ENCODE data around the gene PALM2AKAP2. TPM values are rescaled to one million over a fixed set of nuclear protein-coding genes. Genes with fewer than 3 reads are reported as not detected.

PALM2AKAP2 gene
- total and polyA plus RNA-seq, 2 donors from 2014 or later: 0.26 to 10.6 TPM

GRCh38 chr9:109780453-109781033 lies 545 bp downstream of the PALM2AKAP2 start:
- H3K9ac ChIP-seq (ENCODE audit: low read length in 3 of 3): peak overlapping the region; percentile 20 to 59 (median 41)
- peak overlapping the region in 1 of 2 donors; percentile 29 for H3K27ac ChIP-seq (ENCODE audit: low read depth in 2 of 2, low read length in 2 of 2)
- no peaks in the 10 kb centered on the region for H3K4me1 ChIP-seq (ENCODE audit: control insufficient read depth in 2 of 3, insufficient read depth in 2 of 3, low read depth in 1 of 3, low read length in 3 of 3)
- no peaks in the 10 kb centered on the region for H3K9me3 ChIP-seq (ENCODE audit: control insufficient read depth in 2 of 3, insufficient read depth in 1 of 3, low read length in 3 of 3)
- H3K36me3 ChIP-seq (ENCODE audit: control insufficient read depth in 2 of 3, insufficient read depth in 3 of 3, low read length in 3 of 3): no peaks in the 10 kb centered on the region
- H3K27me3 ChIP-seq (ENCODE audit: control insufficient read depth, insufficient read depth, low read length): no peaks in the 10 kb centered on the region
- peak in 4 of 5 donors; percentile 29 to 43 (median 40) for DNase-seq
- intact Hi-C loops (cut with DNase I): no loop called here
- TF ChIP-seq, protein P1, sequence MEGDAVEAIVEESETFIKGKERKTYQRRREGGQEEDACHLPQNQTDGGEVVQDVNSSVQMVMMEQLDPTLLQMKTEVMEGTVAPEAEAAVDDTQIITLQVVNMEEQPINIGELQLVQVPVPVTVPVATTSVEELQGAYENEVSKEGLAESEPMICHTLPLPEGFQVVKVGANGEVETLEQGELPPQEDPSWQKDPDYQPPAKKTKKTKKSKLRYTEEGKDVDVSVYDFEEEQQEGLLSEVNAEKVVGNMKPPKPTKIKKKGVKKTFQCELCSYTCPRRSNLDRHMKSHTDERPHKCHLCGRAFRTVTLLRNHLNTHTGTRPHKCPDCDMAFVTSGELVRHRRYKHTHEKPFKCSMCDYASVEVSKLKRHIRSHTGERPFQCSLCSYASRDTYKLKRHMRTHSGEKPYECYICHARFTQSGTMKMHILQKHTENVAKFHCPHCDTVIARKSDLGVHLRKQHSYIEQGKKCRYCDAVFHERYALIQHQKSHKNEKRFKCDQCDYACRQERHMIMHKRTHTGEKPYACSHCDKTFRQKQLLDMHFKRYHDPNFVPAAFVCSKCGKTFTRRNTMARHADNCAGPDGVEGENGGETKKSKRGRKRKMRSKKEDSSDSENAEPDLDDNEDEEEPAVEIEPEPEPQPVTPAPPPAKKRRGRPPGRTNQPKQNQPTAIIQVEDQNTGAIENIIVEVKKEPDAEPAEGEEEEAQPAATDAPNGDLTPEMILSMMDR (IDR thresholded peaks at IDR 0.05; ENCODE audit: borderline replicate concordance, extremely low read depth, insufficient read depth): no peak
- peak overlapping the region; percentile 43 to 73 (median 70) for H3K4me3 ChIP-seq (ENCODE audit: low read length in 3 of 3)
- no peak for FAIRE-seq

DNA sequence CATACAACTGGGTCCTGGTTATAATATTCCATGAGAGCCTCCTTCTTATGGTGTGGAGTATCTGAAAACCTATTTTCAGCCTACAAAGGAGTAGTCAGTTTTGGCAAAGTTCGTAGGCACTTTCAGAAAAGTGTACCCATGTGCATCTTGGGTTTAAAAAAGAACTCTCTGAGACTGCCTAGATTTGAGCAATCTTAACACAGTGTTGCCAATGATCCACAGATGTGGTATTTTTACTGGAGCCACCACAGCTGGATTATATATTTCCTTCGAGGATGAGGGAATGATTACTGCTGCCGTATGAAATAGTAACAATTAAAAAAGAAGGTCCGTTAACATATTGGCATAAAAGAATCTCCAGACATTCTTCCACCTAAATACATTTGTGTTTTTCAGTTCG lies 1.1 kb downstream of the PALM2AKAP2 start:
- Histone ChIP-seq H3K9ac (ENCODE audit: low read length in 3 of 3) (peak overlapping the region in 1 of 3 donors; percentile 41), H3K27me3 (ENCODE audit: control insufficient read depth, insufficient read depth, low read length) (no peaks in the 10 kb centered on the region), H3K27ac (ENCODE audit: low read depth in 2 of 2, low read length in 2 of 2) (peak overlapping the region in 1 of 2 donors; percentile 29), H3K9me3 (ENCODE audit: control insufficient read depth in 2 of 3, insufficient read depth in 1 of 3, low read length in 3 of 3) (no peaks in the 10 kb centered on the region), H3K36me3 (ENCODE audit: control insufficient read depth in 2 of 3, insufficient read depth in 3 of 3, low read length in 3 of 3) (no peaks in the 10 kb centered on the region), H3K4me1 (ENCODE audit: control insufficient read depth in 2 of 3, insufficient read depth in 2 of 3, low read depth in 1 of 3, low read length in 3 of 3) (no peaks in the 10 kb centered on the region), H3K4me3 (ENCODE audit: low read length in 3 of 3) (peak overlapping the region; percentile 43 to 73 (median 70))
- DNase-seq (no peak), FAIRE-seq (no peak)
- intact Hi-C loops (cut with DNase I): no loop called here
- TF ChIP-seq, protein P1 (IDR thresholded peaks at IDR 0.05; ENCODE audit: borderline replicate concordance, extremely low read depth, insufficient read depth): no peak

DNA sequence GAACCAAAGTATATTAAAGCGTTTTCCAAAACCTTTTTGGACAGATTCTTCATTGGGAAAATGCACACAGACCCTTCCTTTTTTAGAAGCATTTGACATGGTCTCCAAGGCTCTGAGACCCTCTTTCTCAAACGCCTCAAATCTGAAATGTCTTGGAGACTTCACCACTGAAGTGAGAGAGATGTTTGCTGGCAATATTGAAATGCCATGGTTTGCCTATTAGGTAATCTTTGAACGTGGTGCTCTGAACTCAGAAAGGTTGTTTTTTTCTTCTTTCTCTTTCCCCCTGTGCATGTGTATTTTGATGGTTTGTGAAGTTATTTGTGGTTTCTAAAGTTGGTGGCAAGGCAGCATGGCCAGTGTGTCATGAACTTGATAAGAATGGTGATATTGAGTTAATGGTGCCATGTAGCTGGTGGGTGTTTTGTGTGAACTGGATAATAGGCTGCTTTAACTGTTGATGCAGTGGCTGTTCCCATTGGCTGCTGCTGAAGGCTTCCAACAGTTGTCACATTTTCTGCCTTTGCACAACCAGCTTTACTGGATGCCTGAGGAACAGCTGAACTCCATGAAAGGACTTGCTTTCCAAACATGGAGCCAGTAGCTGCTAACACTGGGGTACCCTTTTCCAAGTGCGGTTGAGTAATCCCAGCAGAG lies 1.7 kb downstream of the PALM2AKAP2 start:
- H3K27ac ChIP-seq (ENCODE audit: low read depth in 2 of 2, low read length in 2 of 2): no peak overlapping the region
- FAIRE-seq (no peak), DNase-seq (peak in 1 of 5 donors; percentile 21)
- no peaks in the 10 kb centered on the region for H3K36me3 ChIP-seq (ENCODE audit: control insufficient read depth in 2 of 3, insufficient read depth in 3 of 3, low read length in 3 of 3)
- no peaks in the 10 kb centered on the region for H3K9me3 ChIP-seq (ENCODE audit: control insufficient read depth in 2 of 3, insufficient read depth in 1 of 3, low read length in 3 of 3)
- H3K27me3 ChIP-seq (ENCODE audit: control insufficient read depth, insufficient read depth, low read length): no peaks in the 10 kb centered on the region
- TF ChIP-seq, protein P1 (IDR thresholded peaks at IDR 0.05; ENCODE audit: borderline replicate concordance, extremely low read depth, insufficient read depth): no peak
- intact Hi-C loops (cut with DNase I): no loop called here
- no peaks in the 10 kb centered on the region for H3K4me1 ChIP-seq (ENCODE audit: control insufficient read depth in 2 of 3, insufficient read depth in 2 of 3, low read depth in 1 of 3, low read length in 3 of 3)
- H3K9ac ChIP-seq (ENCODE audit: low read length in 3 of 3): no peak overlapping the region
- peak overlapping the region in 1 of 3 donors; percentile 16 for H3K4me3 ChIP-seq (ENCODE audit: low read length in 3 of 3)

All from kidney (tissue), 14 donors.